H1 (cell line): ENCODE measurements around the gene TMEM163. TPM values are rescaled to one million over a fixed set of nuclear protein-coding genes. Genes with fewer than 3 reads are reported as not detected.

Experiments used
- CTCF ChIA-PET: fragments of 300-600 bp; sonication (Branson Sonifier 250); formaldehyde crosslinking; loops from one replicate; lab custom pipeline; 2021; ENCODE audit not compliant: partially characterized antibody; lab: Charles Lee
- POLR2A ChIA-PET: fragments of 300-600 bp; sonication (Branson Sonifier 250); formaldehyde crosslinking; loops from one replicate; lab custom pipeline; 2021; ENCODE audit warnings: inconsistent platforms; ENCODE audit not compliant: partially characterized antibody; lab: Charles Lee
- DNase-seq, 2 experiments: peaks; one replicate each; pipeline versions ENCODE4 v3.0.0 to v3.0.0-alpha.2; 2010 to 2022; ENCODE audit warnings: low spot score in 2 of 2, low read depth in 1 of 2, mixed read lengths in 1 of 2
- FAIRE-seq: peaks from 2 replicates; lab custom pipeline; 2011; peaks lifted over from hg19 to GRCh38; lab: Jason Lieb, UNC
- H2AFZ ChIP-seq: 2 replicates; pipeline ENCODE4 v1.8.1; 2012; ENCODE audit warnings: low read length, inconsistent platforms
- H2AK5ac ChIP-seq: 2 replicates; pipeline ENCODE4 v1.6.1; 2013; ENCODE audit warnings: low read depth, low read length
- H2BK120ac ChIP-seq: replicated peaks from 2 replicates; pipeline ENCODE3; 2013; ENCODE audit warnings: low read depth, low read length, inconsistent platforms
- H2BK12ac ChIP-seq: 2 replicates; pipeline ENCODE4 v1.6.1; 2013; ENCODE audit warnings: low read depth, low read length
- H2BK15ac ChIP-seq: 2 replicates; pipeline ENCODE4 v1.6.1; 2013; ENCODE audit warnings: low read length
- H2BK20ac ChIP-seq: 2 replicates; pipeline ENCODE4 v1.6.1; 2013; ENCODE audit warnings: low read length
- H2BK5ac ChIP-seq: 2 replicates; pipeline ENCODE4 v1.6.1; 2013; ENCODE audit warnings: low read depth, low read length
- H3K14ac ChIP-seq: 2 replicates; pipeline ENCODE4 v1.6.1; 2013; ENCODE audit warnings: inconsistent platforms; ENCODE audit not compliant: insufficient read length
- H3K18ac ChIP-seq: 2 replicates; pipeline ENCODE4 v1.6.1; 2013; ENCODE audit warnings: low read length; ENCODE audit errors: extremely low read depth
- H3K23ac ChIP-seq: 2 replicates; pipeline ENCODE4 v1.6.1; 2013; ENCODE audit warnings: inconsistent platforms; ENCODE audit not compliant: insufficient read length
- H3K23me2 ChIP-seq: 2 replicates; pipeline ENCODE4 v1.6.1; 2013; ENCODE audit warnings: low read depth, low read length
- H3K27ac ChIP-seq: 2 replicates; pipeline ENCODE4 v1.6.1; 2011; ENCODE audit warnings: low read depth, low read length, inconsistent platforms
- H3K27me3 ChIP-seq, 4 experiments: replicated peaks in 1 of 4; 1 replicate in 1 of 4; 2 replicates in 3 of 4; pipeline versions ENCODE4 v1.6.1 to v1.8.1; 2011 to 2013; ENCODE audit warnings: low read length in 3 of 4, mild to moderate bottlenecking in 3 of 4, inconsistent platforms in 2 of 4, mixed read lengths in 2 of 4, moderate library complexity in 1 of 4; ENCODE audit not compliant: control insufficient read depth in 3 of 4, insufficient read depth in 3 of 4; ENCODE audit errors: extremely low read depth in 1 of 4
- H3K36me3 ChIP-seq, 4 experiments: 2 replicates each; pipeline versions ENCODE4 v1.6.1 to v1.8.1; 2011 to 2013; ENCODE audit warnings: mild to moderate bottlenecking in 4 of 4, low read length in 3 of 4, moderate library complexity in 2 of 4, control low read depth in 1 of 4, inconsistent platforms in 1 of 4; ENCODE audit not compliant: insufficient read depth in 4 of 4, control insufficient read depth in 2 of 4
- H3K4ac ChIP-seq: replicated peaks from 2 replicates; pipeline ENCODE3; 2013; ENCODE audit warnings: low read length, low read depth, mixed read lengths, inconsistent platforms; ENCODE audit not compliant: insufficient read length
- H3K4me1 ChIP-seq, 4 experiments: replicated peaks in 1 of 4; 1 replicate in 1 of 4; 2 replicates in 3 of 4; pipeline versions ENCODE4 v1.6.1 to v1.8.1; 2011 to 2013; ENCODE audit warnings: low read length in 3 of 4, inconsistent platforms in 2 of 4, mixed read lengths in 1 of 4; ENCODE audit not compliant: insufficient read depth in 4 of 4, control insufficient read depth in 3 of 4
- H3K4me2 ChIP-seq, 2 experiments: 2 replicates each; pipeline versions ENCODE4 v1.6.1 to v1.8.1; 2011 to 2013; ENCODE audit warnings: low read depth in 2 of 2, low read length in 2 of 2, control low read depth in 1 of 2, inconsistent platforms in 1 of 2, mild to moderate bottlenecking in 1 of 2; ENCODE audit not compliant: insufficient read depth in 1 of 2
- H3K4me3 ChIP-seq, 4 experiments: fragments of 200-600, 300-600 bp in 1 of 4; sonication (generic), shearing (Covaris generic), sonication (Bioruptor Twin) in 1 of 4; 2 replicates each; pipeline versions ENCODE4 v1.5.1 to v1.8.1; 2011 to 2016; ENCODE audit warnings: low read length in 4 of 4, low read depth in 3 of 4, control low read depth in 2 of 4, inconsistent platforms in 2 of 4, mild to moderate bottlenecking in 2 of 4, mixed read lengths in 1 of 4, moderate library complexity in 1 of 4; ENCODE audit not compliant: insufficient read depth in 2 of 4; ENCODE audit errors: extremely low read depth in 1 of 4
- H3K56ac ChIP-seq: replicated peaks from 2 replicates; pipeline ENCODE3; 2013; ENCODE audit warnings: low read depth, mild to moderate bottlenecking, mixed read lengths, low read length, inconsistent platforms; ENCODE audit not compliant: insufficient read length
- H3K79me1 ChIP-seq: 2 replicates; pipeline ENCODE4 v1.6.1; 2013; ENCODE audit warnings: low read depth, low read length, control low read depth
- H3K79me2 ChIP-seq, 2 experiments: 2 replicates each; pipeline versions ENCODE4 v1.6.1 to v1.8.1; 2012 to 2013; ENCODE audit warnings: low read length in 2 of 2, mild to moderate bottlenecking in 2 of 2, inconsistent platforms in 1 of 2; ENCODE audit not compliant: insufficient read depth in 2 of 2, control insufficient read depth in 1 of 2
- H3K9ac ChIP-seq, 4 experiments: replicated peaks in 1 of 4; 1 replicate in 1 of 4; 2 replicates in 3 of 4; pipeline versions ENCODE4 v1.6.1 to v1.8.1; 2011 to 2013; ENCODE audit warnings: low read depth in 3 of 4, low read length in 3 of 4, control low read depth in 2 of 4, mild to moderate bottlenecking in 2 of 4, moderate library complexity in 2 of 4, inconsistent platforms in 1 of 4; ENCODE audit errors: extremely low read depth in 1 of 4
- H3K9me3 ChIP-seq, 2 experiments: 2 replicates each; pipeline versions ENCODE4 v1.6.1 to v1.8.1; 2012 to 2013; ENCODE audit warnings: mild to moderate bottlenecking in 2 of 2, moderate library complexity in 2 of 2, control low read depth in 1 of 2, inconsistent platforms in 1 of 2, low read depth in 1 of 2, low read length in 1 of 2, mixed read lengths in 1 of 2; ENCODE audit not compliant: insufficient read depth in 2 of 2
- H4K20me1 ChIP-seq, 2 experiments: replicated peaks in 1 of 2; 2 replicates each; pipeline versions ENCODE3 to v1.8.1; 2011 to 2013; ENCODE audit warnings: inconsistent platforms in 2 of 2, low read length in 2 of 2, mild to moderate bottlenecking in 1 of 2; ENCODE audit not compliant: insufficient read depth in 2 of 2, control insufficient read depth in 1 of 2
- H4K5ac ChIP-seq: 2 replicates; pipeline ENCODE4 v1.6.1; 2013; ENCODE audit warnings: low read length, low read depth, mixed read lengths, inconsistent platforms; ENCODE audit not compliant: insufficient read length
- H4K8ac ChIP-seq: 2 replicates; pipeline ENCODE4 v1.8.0; 2013; ENCODE audit warnings: mild to moderate bottlenecking, moderate library complexity, low read length, inconsistent platforms; ENCODE audit not compliant: insufficient read depth; ENCODE audit errors: extremely low read depth
- H4K91ac ChIP-seq: replicated peaks from 2 replicates; pipeline ENCODE3; 2013; ENCODE audit warnings: low read length, mixed read lengths, inconsistent platforms; ENCODE audit not compliant: insufficient read length
- BCL11A ChIP-seq, 2 experiments: IDR thresholded peaks; one replicate each; pipeline ENCODE4 v1.6.1; 2011; ENCODE audit warnings: low read depth in 2 of 2, low read length in 2 of 2, mild to moderate bottlenecking in 2 of 2
- BRCA1 ChIP-seq: IDR thresholded peaks from 2 replicates; pipeline ENCODE4 v1.6.1; 2012; ENCODE audit warnings: low read depth, low read length, improper control_type of control experiment
- CHD2 ChIP-seq: IDR thresholded peaks from 2 replicates; pipeline ENCODE4 v1.6.1; 2012; ENCODE audit warnings: low read length, improper control_type of control experiment
- CREB1 ChIP-seq: IDR thresholded peaks from 2 replicates; pipeline ENCODE4 v1.6.1; 2012; ENCODE audit warnings: inconsistent platforms
- E2F6 ChIP-seq: IDR thresholded peaks from 2 replicates; pipeline ENCODE4 v1.6.1; 2012; ENCODE audit warnings: inconsistent platforms
- FOSL1 ChIP-seq: IDR thresholded peaks from 2 replicates; pipeline ENCODE4 v1.6.1; 2011; ENCODE audit warnings: mild to moderate bottlenecking, low read depth, low read length, moderate library complexity; ENCODE audit not compliant: insufficient read depth
- GABPA ChIP-seq: IDR thresholded peaks from 2 replicates; pipeline ENCODE4 v1.6.1; 2011; ENCODE audit warnings: mild to moderate bottlenecking, low read length, moderate library complexity, borderline replicate concordance; ENCODE audit not compliant: insufficient read depth
- KDM5A ChIP-seq: fragments of 200-600 bp; IDR thresholded peaks from 2 replicates; pipeline ENCODE4 v1.7.1; 2012; ENCODE audit warnings: mild to moderate bottlenecking, low read length, inconsistent platforms, mixed read lengths
- NANOG ChIP-seq: IDR thresholded peaks from 2 replicates; pipeline ENCODE4 v1.6.1; 2011; ENCODE audit warnings: low read length, low read depth, mild to moderate bottlenecking, inconsistent platforms; ENCODE audit not compliant: insufficient read depth, poor library complexity, severe bottlenecking
- RNF2 ChIP-seq: fragments of 200-900, 300-1000 bp; sonication (generic); IDR thresholded peaks from 2 replicates; pipeline ENCODE4 v1.7.1; 2016; ENCODE audit warnings: borderline replicate concordance, low read depth, mild to moderate bottlenecking, antibody characterized with exemption, low read length; ENCODE audit not compliant: poor library complexity, severe bottlenecking; ENCODE audit errors: missing control alignments
- SRF ChIP-seq: IDR thresholded peaks from 2 replicates; pipeline ENCODE4 v1.6.1; 2011; ENCODE audit warnings: mild to moderate bottlenecking, low read depth, low read length, moderate library complexity
- WGBS, 2 experiments: shearing (Covaris generic) in 1 of 2; methylation state at CpG; one replicate each; pipeline versions ENCODE4 v1.1.6 to v1.1.7; 2013 to 2015; ENCODE audit warnings: low lambda C conversion rate in 2 of 2, mixed read lengths in 2 of 2, inconsistent platforms in 1 of 2, low coverage in 1 of 2, missing lambda C conversion rate in 1 of 2; ENCODE audit not compliant: insufficient replicate concordance in 2 of 2, insufficient coverage in 1 of 2, insufficient read length in 1 of 2; ENCODE audit errors: extremely low coverage in 1 of 2, missing lambda C conversion rate in 1 of 2; 5-methylcytosine and 5-hydroxymethylcytosine counted together
- polyA plus RNA-seq, 7 experiments: library from polyadenylated mRNA; depleted of rRNA in 3 of 7; stranded (reverse) in 5 of 7; unstranded in 2 of 7; fragments of >200 nt in 5 of 7; fragments of 200-250 nt in 2 of 7; gene quantifications; 1 replicate in 5 of 7; 2 replicates in 1 of 7; 4 replicates in 1 of 7; pipeline versions ENCODE4 v1.2.1 to v1.2.3, GENCODE V29; 2011 to 2013; ENCODE audit warnings: missing spikeins in 2 of 7, mixed read lengths in 2 of 7
- total RNA-seq: library from RNA; stranded (reverse); fragmentation: NEBNext Ultra II Directional; extraction: Animal tissue kit (Norgen Biotek cat#: 25700); gene quantifications from 2 replicates; pipeline ENCODE4 v1.2.1, GENCODE V29; 2021

The TMEM163 gene
- total and polyA plus RNA-seq, 2 of the 8 experiments (the other 6 are each of a cell fraction or from before 2014, with no cell fraction given): 2.8 to 3.2 TPM

DNA sequence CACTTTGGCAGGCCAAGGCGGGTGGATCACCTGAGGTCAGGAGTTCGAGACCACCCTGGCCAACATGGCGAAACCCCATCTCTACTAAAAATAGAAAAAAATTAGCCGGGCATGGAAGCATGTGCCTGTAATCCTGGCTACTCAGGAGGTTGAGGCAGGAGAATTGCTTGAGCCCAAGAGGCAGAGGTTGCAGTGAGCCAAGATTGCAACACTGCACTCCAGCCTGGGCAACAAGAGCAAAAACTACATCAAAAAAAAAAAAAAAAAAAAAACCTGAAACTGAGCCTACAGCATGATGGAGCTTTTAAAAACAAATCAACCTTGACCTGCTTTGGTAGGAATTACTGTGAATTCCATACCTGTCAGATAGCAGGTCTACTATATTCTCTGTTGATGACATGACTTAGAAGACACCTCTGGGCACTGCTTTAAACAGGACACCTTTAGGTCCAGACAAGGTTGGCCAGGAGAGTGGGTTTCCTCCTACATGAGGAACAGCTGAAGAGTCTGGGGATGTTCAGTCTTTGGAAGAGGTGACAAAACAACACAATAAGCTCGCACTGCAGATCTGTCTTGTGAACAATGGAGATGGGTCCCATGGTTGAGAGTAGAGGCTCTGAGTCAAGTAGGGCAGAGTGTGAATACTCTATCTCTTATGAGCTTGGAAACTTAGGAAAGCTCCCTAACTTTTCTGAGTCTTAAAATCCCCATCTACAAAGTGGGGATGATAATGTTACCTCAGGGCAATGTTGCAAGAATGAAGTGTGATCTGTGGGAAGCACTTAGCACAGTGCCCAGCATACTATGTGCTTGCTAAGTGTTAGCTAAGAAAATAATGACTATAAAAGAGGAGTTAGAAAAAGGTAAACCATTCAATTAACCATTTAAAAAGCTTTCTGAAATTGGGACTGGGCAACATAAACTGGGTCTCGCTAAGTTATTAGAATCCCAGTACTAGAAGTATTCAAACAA is 25.2 kb downstream of the TMEM163 start:
- no peak overlapping the region for H3K14ac ChIP-seq
- H2AFZ ChIP-seq: no peak overlapping the region
- no peak for TF ChIP-seq SRF
- TF ChIP-seq CHD2: no peak
- TF ChIP-seq RNF2: no peak
- no peak for TF ChIP-seq E2F6
- TF ChIP-seq FOSL1: no peak
- no peak for TF ChIP-seq NANOG
- TF ChIP-seq GABPA: no peak
- TF ChIP-seq BCL11A (IDR thresholded peaks at IDR 0.05; ENCODE audit: low read depth in 2 of 2, low read length in 2 of 2): no peak
- no peak for TF ChIP-seq KDM5A
- TF ChIP-seq CREB1: no peak
- no peak for TF ChIP-seq BRCA1

More for the DNA sequence above, 25.2 kb downstream of the TMEM163 start:
- CTCF ChIA-PET: interaction anchor here (0.6 to 2.6 kb wide), 6 partner anchors 11 to 159 kb away, joined by 3 to 11 read pairs (median 4); no protein-coding TSS in a partner anchor
- no peak overlapping the region for H2BK5ac ChIP-seq
- H3K23ac ChIP-seq: no peak overlapping the region
- no peaks in the 10 kb centered on the region for H3K27me3 ChIP-seq
- H3K56ac ChIP-seq: no peak overlapping the region
- POLR2A ChIA-PET: no interaction called here
- no peaks in the 10 kb centered on the region for H3K79me2 ChIP-seq
- H3K36me3 ChIP-seq: no peaks in the 10 kb centered on the region
- no peak overlapping the region for H3K4me2 ChIP-seq
- H3K18ac ChIP-seq: no peak overlapping the region
- no peak overlapping the region for H3K4ac ChIP-seq
- no peak overlapping the region for H4K91ac ChIP-seq
- H3K79me1 ChIP-seq: no peaks in the 10 kb centered on the region
- H2AK5ac ChIP-seq: no peak overlapping the region
- no peak overlapping the region for H2BK120ac ChIP-seq
- DNase-seq (no peak), FAIRE-seq (no peak)
- H2BK12ac ChIP-seq: no peak overlapping the region
- no peak overlapping the region for H4K8ac ChIP-seq
- no peaks in the 10 kb centered on the region for H3K23me2 ChIP-seq
- H2BK15ac ChIP-seq: no peak overlapping the region
- H2BK20ac ChIP-seq: no peak overlapping the region
- no peaks in the 10 kb centered on the region for H3K4me1 ChIP-seq
- no peak overlapping the region for H3K27ac ChIP-seq
- H3K9me3 ChIP-seq: no peaks in the 10 kb centered on the region
- 94% methylated on average over 6 of the region's 6 CpGs; no CpG with 5 or more reads in 1 of the 2 experiments for WGBS, 2 experiments
- H3K9ac ChIP-seq: no peak overlapping the region
- H3K4me3 ChIP-seq: no peak overlapping the region
- H4K20me1 ChIP-seq: no peaks in the 10 kb centered on the region
- H4K5ac ChIP-seq: no peak overlapping the region
